Osteocyte (in vitro differentiated cells): ENCODE data around the gene RFC2. TPM values are rescaled to one million over a fixed set of nuclear protein-coding genes. Genes with fewer than 3 reads are reported as not detected.
"Not testable (repeated sequence)": the region's sequence is repeated elsewhere in the genome, so short reads cannot be mapped to it uniquely, and the experiment has no call there.

Experiments
- DNase-seq: peaks from one replicate; pipeline ENCODE4 v3.0.0; 2021; ENCODE audit warnings: mixed read lengths; ENCODE audit not compliant: unreplicated experiment; ENCODE audit errors: extremely low spot score
- H3K27ac Mint-ChIP-seq: one replicate; pipeline ENCODE4 v1.8.0; 2021; ENCODE audit warnings: mild to moderate bottlenecking, mixed read lengths; ENCODE audit not compliant: unreplicated experiment
- H3K27me3 Mint-ChIP-seq: one replicate; pipeline ENCODE4 v1.8.0; 2021; ENCODE audit warnings: mixed read lengths; ENCODE audit not compliant: unreplicated experiment
- H3K36me3 Mint-ChIP-seq: one replicate; pipeline ENCODE4 v1.8.0; 2021; ENCODE audit warnings: mixed read lengths; ENCODE audit not compliant: unreplicated experiment
- H3K4me1 Mint-ChIP-seq: one replicate; pipeline ENCODE4 v1.8.0; 2021; ENCODE audit warnings: mixed read lengths; ENCODE audit not compliant: unreplicated experiment
- H3K4me3 Mint-ChIP-seq: one replicate; pipeline ENCODE4 v1.8.0; 2021; ENCODE audit warnings: mild to moderate bottlenecking, moderate library complexity, mixed read lengths; ENCODE audit not compliant: unreplicated experiment
- H3K9me3 Mint-ChIP-seq: one replicate; pipeline ENCODE4 v1.8.0; 2021; ENCODE audit warnings: mixed read lengths; ENCODE audit not compliant: unreplicated experiment
- CTCF ChIP-seq: fragments of 200-600 bp; sonication (generic); IDR thresholded peaks from 2 replicates; pipeline ENCODE4 v1.5.0; 2021; ENCODE audit warnings: antibody characterized with exemption, mild to moderate bottlenecking, moderate library complexity
- total RNA-seq: library from RNA; stranded (reverse); gene quantifications from 2 replicates; pipeline ENCODE4 v1.2.1, GENCODE V29; 2021

RFC2 gene
- total RNA-seq, 1 donor from 2014 or later = 13.5 TPM

- Mint-ChIP-seq H3K4me3 (no peak overlapping the region), H3K27ac (no peak overlapping the region), H3K27me3 (no peaks in the 10 kb centered on the region), H3K4me1 (peaks cover 8% of the 10 kb centered on the region), H3K9me3 (no peaks in the 10 kb centered on the region), H3K36me3 (no peaks in the 10 kb centered on the region)
- TF ChIP-seq CTCF = no peak
- DNase-seq = no peak
Measured at GRCh38 chr7:74207586-74207985, 46.6 kb downstream of the RFC2 start.

GRCh38 chr7:74206589-74207120 lies 47.5 kb downstream of the RFC2 start:
- Mint-ChIP-seq H3K4me1 (peaks cover 8% of the 10 kb centered on the region), H3K9me3 (no peaks in the 10 kb centered on the region), H3K36me3 (no peaks in the 10 kb centered on the region), H3K4me3 (no peak overlapping the region), H3K27ac (no peak overlapping the region), H3K27me3 (no peaks in the 10 kb centered on the region)
- TF ChIP-seq CTCF = peak; percentile 97
- peak; percentile 95 for DNase-seq

- not testable (repeated sequence) for DNase-seq, H3K4me3 Mint-ChIP-seq, H3K36me3 Mint-ChIP-seq, H3K27me3 Mint-ChIP-seq, H3K4me1 Mint-ChIP-seq, H3K27ac Mint-ChIP-seq, H3K9me3 Mint-ChIP-seq
Measured at GRCh38 chr7:74206052-74206451, 48.1 kb downstream of the RFC2 start.

GRCh38 chr7:74203956-74204618 lies 50.1 kb downstream of the RFC2 start:
- no peak for DNase-seq
- no peak for TF ChIP-seq CTCF
- Mint-ChIP-seq H3K4me3 (no peak overlapping the region), H3K9me3 (no peaks in the 10 kb centered on the region), H3K27ac (no peak overlapping the region), H3K4me1 (peaks cover 8% of the 10 kb centered on the region), H3K36me3 (no peaks in the 10 kb centered on the region), H3K27me3 (no peaks in the 10 kb centered on the region)

GRCh38 chr7:74202841-74203556 lies 51.2 kb downstream of the RFC2 start:
- DNase-seq = no peak
- Mint-ChIP-seq H3K4me1 (peaks cover 8% of the 10 kb centered on the region), H3K27ac (no peak overlapping the region), H3K36me3 (no peaks in the 10 kb centered on the region), H3K4me3 (no peak overlapping the region), H3K27me3 (no peaks in the 10 kb centered on the region), H3K9me3 (no peaks in the 10 kb centered on the region)
- peak; percentile 69 for TF ChIP-seq CTCF
